Activated CD4-positive, alpha-beta T cell treated with anti-CD3 and anti-CD28 coated beads, Interleukin-2, amount 10 ng/mL, durations not matched to agents 24 days and 14 days (primary cell): ENCODE data around the gene ZNF622. TPM values are rescaled to one million over a fixed set of nuclear protein-coding genes. Genes with fewer than 3 reads are reported as not detected.
A peak's percentile ranks its signal among the peaks of the same experiment; 100 is the strongest.
"Not testable (repeated sequence)": the region's sequence is repeated elsewhere in the genome, so short reads cannot be mapped to it uniquely, and the experiment has no call there.

Experiments
- DNase-seq: peaks from one replicate; pipeline ENCODE4 v3.0.0; 2022
- H3K27ac Mint-ChIP-seq: one replicate; pipeline ENCODE4 v1.8.0; 2022; ENCODE audit warnings: mild to moderate bottlenecking, mixed read lengths
- H3K27me3 Mint-ChIP-seq: one replicate; pipeline ENCODE4 v1.8.0; 2022; ENCODE audit warnings: mixed read lengths
- H3K36me3 Mint-ChIP-seq: one replicate; pipeline ENCODE4 v1.8.0; 2022; ENCODE audit warnings: low read depth, mild to moderate bottlenecking, mixed read lengths
- H3K4me1 Mint-ChIP-seq: one replicate; pipeline ENCODE4 v1.8.0; 2021; ENCODE audit warnings: mixed read lengths
- H3K4me3 Mint-ChIP-seq: one replicate; pipeline ENCODE4 v1.8.0; 2022; ENCODE audit warnings: mild to moderate bottlenecking, moderate library complexity, mixed read lengths
- H3K9me3 Mint-ChIP-seq: one replicate; pipeline ENCODE4 v1.8.0; 2021; ENCODE audit warnings: mixed read lengths
- intact Hi-C: fragments of 100-400 bp; cut with micrococcal nuclease; formaldehyde crosslinking; loops from one replicate; pipeline ENCODE4 v1.15.1; 2023
- total RNA-seq: library from RNA; stranded (reverse); gene quantifications from 2 replicates; pipeline ENCODE4 v1.2.3, GENCODE V29; 2022

ZNF622 gene
- total RNA-seq, 1 donor from 2014 or later = 40.7 TPM

- H3K4me3 Mint-ChIP-seq = no peak overlapping the region
- DNase-seq = no peak
- H3K27ac Mint-ChIP-seq = no peak overlapping the region
- H3K36me3 Mint-ChIP-seq = no peaks in the 10 kb centered on the region
- peaks cover 4% of the 10 kb centered on the region for H3K4me1 Mint-ChIP-seq
- intact Hi-C loops = loop anchor here (1.0 kb wide), 1 partner anchor 178 kb away; no protein-coding TSS in a partner anchor
- H3K27me3 Mint-ChIP-seq = no peaks in the 10 kb centered on the region
- no peaks in the 10 kb centered on the region for H3K9me3 Mint-ChIP-seq
Measured at GRCh38 chr5:16489322-16489791, 23.8 kb upstream of the ZNF622 start.

GRCh38 chr5:16487456-16487855 lies 21.9 kb upstream of the ZNF622 start:
- Mint-ChIP-seq H3K9me3 (no peaks in the 10 kb centered on the region), H3K27me3 (no peaks in the 10 kb centered on the region), H3K4me1 (peaks cover 4% of the 10 kb centered on the region), H3K4me3 (no peak overlapping the region), H3K36me3 (no peaks in the 10 kb centered on the region), H3K27ac (no peak overlapping the region)
- intact Hi-C loops = no loop called here
- DNase-seq = no peak

- DNase-seq = no peak
- no peaks in the 10 kb centered on the region for H3K27me3 Mint-ChIP-seq
- no peaks in the 10 kb centered on the region for H3K9me3 Mint-ChIP-seq
- H3K4me3 Mint-ChIP-seq = no peak overlapping the region
- intact Hi-C loops = no loop called here
- peaks cover 4% of the 10 kb centered on the region for H3K4me1 Mint-ChIP-seq
- no peaks in the 10 kb centered on the region for H3K36me3 Mint-ChIP-seq
- no peak overlapping the region for H3K27ac Mint-ChIP-seq
Measured at GRCh38 chr5:16486711-16487111, 21.1 kb upstream of the ZNF622 start.

- intact Hi-C loops = no loop called here
- peaks cover 4% of the 10 kb centered on the region for H3K4me1 Mint-ChIP-seq
- DNase-seq = no peak
- H3K9me3 Mint-ChIP-seq = no peaks in the 10 kb centered on the region
- no peak overlapping the region for H3K27ac Mint-ChIP-seq
- no peak overlapping the region for H3K4me3 Mint-ChIP-seq
- no peaks in the 10 kb centered on the region for H3K27me3 Mint-ChIP-seq
- no peaks in the 10 kb centered on the region for H3K36me3 Mint-ChIP-seq
Measured at GRCh38 chr5:16485656-16486055, 20.1 kb upstream of the ZNF622 start.

GRCh38 chr5:16484081-16484480 lies 18.5 kb upstream of the ZNF622 start:
- Mint-ChIP-seq H3K27me3 (no peaks in the 10 kb centered on the region), H3K36me3 (peaks cover 6% of the 10 kb centered on the region), H3K27ac (no peak overlapping the region), H3K4me1 (peaks cover 6% of the 10 kb centered on the region), H3K4me3 (no peak overlapping the region), H3K9me3 (no peaks in the 10 kb centered on the region)
- intact Hi-C loops = no loop called here
- DNase-seq = no peak

- Mint-ChIP-seq H3K36me3 (peaks cover 6% of the 10 kb centered on the region), H3K4me1 (peaks cover 7% of the 10 kb centered on the region), H3K27ac (no peak overlapping the region), H3K9me3 (no peaks in the 10 kb centered on the region), H3K4me3 (no peak overlapping the region), H3K27me3 (no peaks in the 10 kb centered on the region)
- intact Hi-C loops = no loop called here
- no peak for DNase-seq
Measured at GRCh38 chr5:16483361-16483760, 17.8 kb upstream of the ZNF622 start.

GRCh38 chr5:16482891-16483290 lies 17.3 kb upstream of the ZNF622 start:
- Mint-ChIP-seq H3K27me3 (no peaks in the 10 kb centered on the region), H3K4me3 (no peak overlapping the region), H3K9me3 (no peaks in the 10 kb centered on the region), H3K4me1 (peaks cover 7% of the 10 kb centered on the region), H3K36me3 (peaks cover 6% of the 10 kb centered on the region), H3K27ac (no peak overlapping the region)
- no peak for DNase-seq
- intact Hi-C loops = no loop called here

- intact Hi-C loops = no loop called here
- Mint-ChIP-seq H3K4me1 (peaks cover 3% of the 10 kb centered on the region), H3K27me3 (no peaks in the 10 kb centered on the region), H3K9me3 (no peaks in the 10 kb centered on the region), H3K4me3 (no peak overlapping the region), H3K27ac (no peak overlapping the region), H3K36me3 (peaks cover 11% of the 10 kb centered on the region)
- DNase-seq = no peak
Measured at GRCh38 chr5:16480821-16481538, 15.4 kb upstream of the ZNF622 start.

GRCh38 chr5:16480144-16480543 lies 14.5 kb upstream of the ZNF622 start:
- no peaks in the 10 kb centered on the region for H3K9me3 Mint-ChIP-seq

GRCh38 chr5:16477541-16477940 lies 11.9 kb upstream of the ZNF622 start:
- H3K4me3 Mint-ChIP-seq = no peak overlapping the region
- H3K9me3 Mint-ChIP-seq = no peaks in the 10 kb centered on the region
- peaks cover 22% of the 10 kb centered on the region for H3K36me3 Mint-ChIP-seq
- intact Hi-C loops = no loop called here
- no peaks in the 10 kb centered on the region for H3K27me3 Mint-ChIP-seq
- no peak overlapping the region for H3K27ac Mint-ChIP-seq
- no peak for DNase-seq
- H3K4me1 Mint-ChIP-seq = peaks cover 3% of the 10 kb centered on the region

More at GRCh38 chr5:16480144-16480543, 14.5 kb upstream of the ZNF622 start:
- no peak for DNase-seq
- intact Hi-C loops = no loop called here
- Mint-ChIP-seq H3K36me3 (peaks cover 15% of the 10 kb centered on the region), H3K27ac (no peak overlapping the region), H3K4me3 (no peak overlapping the region), H3K4me1 (peaks cover 3% of the 10 kb centered on the region), H3K27me3 (no peaks in the 10 kb centered on the region)

- H3K27ac Mint-ChIP-seq, H3K4me3 Mint-ChIP-seq, H3K4me1 Mint-ChIP-seq, H3K27me3 Mint-ChIP-seq, intact Hi-C loops, DNase-seq, H3K9me3 Mint-ChIP-seq: not testable (repeated sequence)
- peaks cover 22% of the 10 kb centered on the region for H3K36me3 Mint-ChIP-seq
Measured at GRCh38 chr5:16476417-16476816, 10.8 kb upstream of the ZNF622 start.

GRCh38 chr5:16471387-16471786 lies 5.8 kb upstream of the ZNF622 start:
- H3K4me1 Mint-ChIP-seq = peaks cover 18% of the 10 kb centered on the region
- H3K36me3 Mint-ChIP-seq = peaks cover 16% of the 10 kb centered on the region
- H3K9me3 Mint-ChIP-seq = no peaks in the 10 kb centered on the region
- H3K27ac Mint-ChIP-seq = no peak overlapping the region
- no peaks in the 10 kb centered on the region for H3K27me3 Mint-ChIP-seq
- no peak for DNase-seq
- H3K4me3 Mint-ChIP-seq = no peak overlapping the region
- intact Hi-C loops = no loop called here

- Mint-ChIP-seq H3K27me3 (no peaks in the 10 kb centered on the region), H3K36me3 (peaks cover 32% of the 10 kb centered on the region), H3K9me3 (no peaks in the 10 kb centered on the region), H3K4me3 (peak overlapping the region; percentile 99), H3K4me1 (peaks cover 39% of the 10 kb centered on the region), H3K27ac (peak overlapping the region; percentile 95)
- DNase-seq = peak; percentile 66
- intact Hi-C loops = loop anchor here (1.0 to 10.0 kb wide), 5 partner anchors 8 to 1873 kb away; partner anchors contain the start of gene MYO10
Measured at GRCh38 chr5:16467363-16468219, 2.0 kb upstream of the ZNF622 start.
